HepG2 (cell line): Measurements from ENCODE around the gene CD9. TPM values are rescaled to one million over a fixed set of nuclear protein-coding genes. Genes with fewer than 3 reads are reported as not detected.

Source experiments
- AHR ChIP-seq: IDR thresholded peaks from 2 replicates; pipeline ENCODE4 v1.6.1; 2018; ENCODE audit warnings: missing genetic modification reagents, missing compliant biosample characterization
- CAMTA2 ChIP-seq: sonication (generic); formaldehyde crosslinking; IDR thresholded peaks from 2 replicates; pipeline ENCODE4 v1.4.0; 2020; ENCODE audit warnings: mild to moderate bottlenecking, missing genetic modification reagents, borderline replicate concordance
- CC2D1A ChIP-seq: sonication (generic); formaldehyde crosslinking; IDR thresholded peaks from 2 replicates; pipeline ENCODE4 v1.8.1; 2023; ENCODE audit warnings: mild to moderate bottlenecking, missing genetic modification reagents
- GABPA ChIP-seq, 2 experiments: IDR thresholded peaks; 2 replicates each; pipeline ENCODE4 v1.6.1; 2011 to 2016; ENCODE audit warnings: low read depth in 2 of 2, low read length in 1 of 2, missing biosample characterization in 1 of 2, missing genetic modification characterization in 1 of 2
- GABPB1 ChIP-seq: IDR thresholded peaks from 2 replicates; pipeline ENCODE4 v1.6.1; 2016; ENCODE audit warnings: mild to moderate bottlenecking, missing genetic modification reagents, moderate library complexity, missing compliant biosample characterization
- HNRNPL ChIP-seq: fragments of 200-400 bp; formaldehyde crosslinking; IDR thresholded peaks from 2 replicates; pipeline ENCODE4 v1.6.1; 2017; ENCODE audit warnings: mild to moderate bottlenecking, low read depth, low read length
- KAT8 ChIP-seq: IDR thresholded peaks from 2 replicates; pipeline ENCODE4 v1.6.1; 2016; ENCODE audit warnings: missing genetic modification reagents, missing compliant biosample characterization
- MED1 ChIP-seq: sonication (generic); formaldehyde crosslinking; IDR thresholded peaks from 2 replicates; pipeline ENCODE4 v1.4.0; 2020; ENCODE audit warnings: missing genetic modification reagents
- NFE2 ChIP-seq: sonication (generic); formaldehyde crosslinking; IDR thresholded peaks from 2 replicates; pipeline ENCODE4 v1.4.0; 2020; ENCODE audit warnings: missing genetic modification reagents
- NFE2L2 ChIP-seq: fragments of 150-350 bp; IDR thresholded peaks from 2 replicates; pipeline ENCODE4 v1.6.1; 2014; ENCODE audit warnings: low read length
- PCBP1 ChIP-seq: fragments of 200-400 bp; formaldehyde crosslinking; IDR thresholded peaks from 2 replicates; pipeline ENCODE4 v1.6.1; 2017; ENCODE audit warnings: mild to moderate bottlenecking, low read depth, low read length, borderline replicate concordance
- RBFOX2 ChIP-seq: fragments of 200-400 bp; formaldehyde crosslinking; IDR thresholded peaks from 2 replicates; pipeline ENCODE4 v1.6.1; 2017; ENCODE audit warnings: low read depth, mild to moderate bottlenecking, low read length
- RFXAP ChIP-seq: sonication (generic); formaldehyde crosslinking; IDR thresholded peaks from 2 replicates; pipeline ENCODE4 v1.4.0; 2020; ENCODE audit warnings: missing genetic modification reagents, borderline replicate concordance
- SAP130 ChIP-seq: IDR thresholded peaks from 2 replicates; pipeline ENCODE4 v1.6.1; 2016; ENCODE audit warnings: low read depth
- SP1 ChIP-seq, 2 experiments: fragments of 450-650 bp in 1 of 2; sonication (generic) in 1 of 2; formaldehyde crosslinking in 1 of 2; IDR thresholded peaks; 2 replicates each; pipeline versions ENCODE4 v1.4.0 to v1.6.1; 2016 to 2020; ENCODE audit warnings: missing genetic modification reagents in 1 of 2
- SP2 ChIP-seq: sonication (generic); formaldehyde crosslinking; IDR thresholded peaks from 2 replicates; pipeline ENCODE4 v1.5.1; 2020; ENCODE audit warnings: mild to moderate bottlenecking, missing genetic modification reagents
- TBX2 ChIP-seq: sonication (generic); formaldehyde crosslinking; IDR thresholded peaks from 2 replicates; pipeline ENCODE4 v1.5.0; 2020; ENCODE audit warnings: missing genetic modification reagents, mild to moderate bottlenecking, borderline replicate concordance
- ZNF143 ChIP-seq: sonication (generic); formaldehyde crosslinking; IDR thresholded peaks from 2 replicates; pipeline ENCODE4 v1.4.0; 2020; ENCODE audit warnings: missing genetic modification reagents
- ZNF230 ChIP-seq: sonication (generic); formaldehyde crosslinking; IDR thresholded peaks from 2 replicates; pipeline ENCODE4 v1.4.0; 2020; ENCODE audit warnings: mild to moderate bottlenecking, missing genetic modification reagents
- ZNF3 ChIP-seq: IDR thresholded peaks from 2 replicates; pipeline ENCODE4 v1.7.0; 2017; ENCODE audit warnings: inconsistent platforms
- ZNF572 ChIP-seq: sonication (generic); formaldehyde crosslinking; IDR thresholded peaks from 2 replicates; pipeline ENCODE4 v1.5.1; 2020; ENCODE audit warnings: mild to moderate bottlenecking, missing genetic modification reagents
- ZNF660 ChIP-seq: sonication (generic); formaldehyde crosslinking; IDR thresholded peaks from 2 replicates; pipeline ENCODE4 v1.5.1; 2020; ENCODE audit warnings: mild to moderate bottlenecking, low read depth, missing genetic modification reagents, borderline replicate concordance
- ZNF670 ChIP-seq: sonication (generic); formaldehyde crosslinking; IDR thresholded peaks from 2 replicates; pipeline ENCODE4 v1.8.0; 2022; ENCODE audit warnings: mild to moderate bottlenecking, missing genetic modification reagents, borderline replicate concordance
- ZNF687 ChIP-seq: sonication (generic); formaldehyde crosslinking; IDR thresholded peaks from 2 replicates; pipeline ENCODE4 v1.5.1; 2020; ENCODE audit warnings: mild to moderate bottlenecking, missing genetic modification reagents, moderate library complexity
- ZNF773 ChIP-seq: sonication (generic); formaldehyde crosslinking; IDR thresholded peaks from 2 replicates; pipeline ENCODE4 v1.4.0; 2020; ENCODE audit warnings: missing genetic modification reagents, borderline replicate concordance
- polyA plus RNA-seq, 8 experiments: library from polyadenylated mRNA; depleted of rRNA in 3 of 8; stranded (reverse) in 7 of 8; unstranded in 1 of 8; fragments of >200 nt; fragmentation: Illumina TruSeq in 4 of 8; extraction: Trizol in 4 of 8; gene quantifications; 2 replicates each; pipeline versions ENCODE4 v1.2.1 to v1.2.3, GENCODE V29; 2011 to 2016; ENCODE audit warnings: low read depth in 4 of 8, missing spikeins in 1 of 8, mixed read lengths in 1 of 8; ENCODE audit not compliant: insufficient read depth in 1 of 8
- total RNA-seq, 5 experiments: library from RNA; depleted of rRNA; stranded (reverse); fragments of >200 nt; fragmentation: Illumina TruSeq; extraction: Trizol; gene quantifications; 2 replicates each; pipeline ENCODE4 v1.2.3, GENCODE V29; 2016; ENCODE audit warnings: low read depth in 1 of 5
- TF ChIP-seq, protein P1 (sequence below): sonication (generic); formaldehyde crosslinking; IDR thresholded peaks from 2 replicates; pipeline ENCODE4 v1.9.0; 2022; ENCODE audit warnings: low read depth, missing genetic modification reagents

The CD9 gene
- total and polyA plus RNA-seq, 2 of the 13 experiments (the other 11 are each of a cell fraction or from before 2014, with no cell fraction given): 5.8 to 38.3 TPM

DNA sequence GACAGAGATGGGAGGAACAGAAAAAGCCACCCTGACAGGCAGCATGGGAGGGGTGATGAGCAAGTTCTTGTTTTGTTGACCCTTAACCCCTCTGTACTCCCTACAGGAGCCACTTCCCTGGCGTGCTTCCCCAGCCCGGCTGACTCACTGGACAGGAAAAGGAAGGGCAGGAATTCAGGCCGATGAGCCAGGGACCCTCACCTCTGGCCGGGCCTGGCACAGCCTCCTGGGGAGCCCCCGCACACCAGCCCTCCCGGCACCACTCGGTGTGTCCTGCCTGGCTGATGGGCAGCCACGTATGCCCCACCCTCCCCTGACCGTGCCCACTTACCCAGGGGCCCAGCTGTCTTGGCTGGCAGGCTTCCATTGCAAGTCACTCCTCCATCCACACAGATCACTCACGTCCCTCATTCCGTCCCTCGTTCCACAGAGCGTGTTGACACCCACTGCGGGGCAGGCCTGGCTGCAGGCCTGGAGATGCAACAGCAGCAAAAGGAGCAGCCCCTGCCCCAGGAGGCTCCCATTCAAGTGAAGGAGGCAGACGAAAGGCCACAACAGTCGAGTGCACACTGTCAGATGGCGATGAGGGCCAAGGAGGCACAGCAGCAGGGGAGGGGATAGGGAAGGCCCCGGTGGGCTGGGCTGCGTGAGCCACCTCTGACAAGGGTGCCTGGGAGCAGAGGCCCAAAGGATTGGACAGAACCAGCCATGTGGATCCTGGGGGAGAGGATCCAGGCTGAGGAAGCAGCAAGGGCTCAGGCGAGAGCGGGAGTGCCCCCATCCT, 19.7 kb upstream of the CD9 start (continued):
- TF ChIP-seq KAT8 (CRISPR knock-in tag) (0 out of 2 replicates have a peak, but pooled peaks have one; percentile 21), ZNF670 (CRISPR knock-in tag) (no peak), ZNF230 (CRISPR knock-in tag) (no peak), ZNF143 (CRISPR knock-in tag) (no peak), RFXAP (CRISPR knock-in tag) (no peak), TBX2 (peak; percentile 35; the same call in 1 of the 2 replicates), ZNF3 (CRISPR knock-in tag) (no peak), MED1 (CRISPR knock-in tag) (peak; percentile 57), SP1 (IDR thresholded peaks at IDR 0.05) (no peak), SP1 (CRISPR knock-in tag; IDR thresholded peaks at IDR 0.05) (no peak), ZNF572 (CRISPR knock-in tag) (peak; percentile 77; the same call in 1 of the 2 replicates), ZNF660 (CRISPR knock-in tag) (no peak), CC2D1A (CRISPR knock-in tag) (no peak), RBFOX2 (0 out of 2 replicates have a peak, but pooled peaks have one; percentile 21), ZNF773 (CRISPR knock-in tag) (no peak), AHR (CRISPR knock-in tag) (0 out of 2 replicates have a peak, but pooled peaks have one; percentile 28), SAP130 (peak; percentile 66), GABPB1 (peak; percentile 64), SP2 (no peak), ZNF687 (peak; percentile 92), PCBP1 (no peak), NFE2 (no peak), CAMTA2 (CRISPR knock-in tag) (no peak), NFE2L2 (no peak), GABPA (IDR thresholded peaks at IDR 0.05; ENCODE audit: low read depth, low read length) (no peak), GABPA (CRISPR knock-in tag; IDR thresholded peaks at IDR 0.05; ENCODE audit: low read depth) (0 out of 2 replicates have a peak, but pooled peaks have one; percentile 7), HNRNPL (peak; percentile 85)
- TF ChIP-seq, protein P1, sequence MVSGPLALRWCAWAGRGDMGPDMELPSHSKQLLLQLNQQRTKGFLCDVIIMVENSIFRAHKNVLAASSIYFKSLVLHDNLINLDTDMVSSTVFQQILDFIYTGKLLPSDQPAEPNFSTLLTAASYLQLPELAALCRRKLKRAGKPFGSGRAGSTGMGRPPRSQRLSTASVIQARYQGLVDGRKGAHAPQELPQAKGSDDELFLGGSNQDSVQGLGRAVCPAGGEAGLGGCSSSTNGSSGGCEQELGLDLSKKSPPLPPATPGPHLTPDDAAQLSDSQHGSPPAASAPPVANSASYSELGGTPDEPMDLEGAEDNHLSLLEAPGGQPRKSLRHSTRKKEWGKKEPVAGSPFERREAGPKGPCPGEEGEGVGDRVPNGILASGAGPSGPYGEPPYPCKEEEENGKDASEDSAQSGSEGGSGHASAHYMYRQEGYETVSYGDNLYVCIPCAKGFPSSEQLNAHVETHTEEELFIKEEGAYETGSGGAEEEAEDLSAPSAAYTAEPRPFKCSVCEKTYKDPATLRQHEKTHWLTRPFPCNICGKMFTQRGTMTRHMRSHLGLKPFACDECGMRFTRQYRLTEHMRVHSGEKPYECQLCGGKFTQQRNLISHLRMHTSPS (CRISPR knock-in tag): peak; percentile 78
